C4-2B (cell line): ENCODE data around the gene LRP3.

Source experiments
- H3K27ac ChIP-seq: fragments of 450-650 bp; 2 replicates; pipeline ENCODE4 v1.5.1; 2017
- CTCF ChIP-seq: fragments of 450-650 bp; conservative IDR thresholded peaks from 2 replicates; pipeline ENCODE4 v1.5.1; 2017; ENCODE audit warnings: mild to moderate bottlenecking
- ZFX ChIP-seq: fragments of 450-650 bp; IDR thresholded peaks from 2 replicates; pipeline ENCODE4 v1.6.1; 2017

The LRP3 gene

GRCh38 chr19:33203529-33203928, 9.4 kb downstream of the LRP3 start:
- no peak overlapping the region for H3K27ac ChIP-seq
- TF ChIP-seq ZFX (no peak), CTCF (no peak)

GRCh38 chr19:33204136-33204973, 10.2 kb downstream of the LRP3 start:
- TF ChIP-seq ZFX = no peak
- no peak for TF ChIP-seq CTCF

GRCh38 chr19:33205110-33205509, 11.0 kb downstream of the LRP3 start:
- H3K27ac ChIP-seq = no peak overlapping the region
- TF ChIP-seq ZFX (no peak), CTCF (no peak)

More at GRCh38 chr19:33204136-33204973, 10.2 kb downstream of the LRP3 start:
- no peak overlapping the region for H3K27ac ChIP-seq

- no peak for TF ChIP-seq CTCF
- no peak for TF ChIP-seq ZFX
- no peak overlapping the region for H3K27ac ChIP-seq
Observed at GRCh38 chr19:33205531-33206260, 11.6 kb downstream of the LRP3 start.

GRCh38 chr19:33206261-33207039, 12.3 kb downstream of the LRP3 start:
- TF ChIP-seq CTCF (no peak), ZFX (no peak)
- H3K27ac ChIP-seq = no peak overlapping the region

- TF ChIP-seq CTCF (no peak), ZFX (no peak)
- no peak overlapping the region for H3K27ac ChIP-seq
Observed at GRCh38 chr19:33207040-33207620, 13.0 kb downstream of the LRP3 start.
